ENCODE measurements around the gene SLC22A23.
"Not testable (repeated sequence)": the region's sequence is repeated elsewhere in the genome, so short reads cannot be mapped to it uniquely, and the experiment has no call there.

Gene SLC22A23

DNA sequence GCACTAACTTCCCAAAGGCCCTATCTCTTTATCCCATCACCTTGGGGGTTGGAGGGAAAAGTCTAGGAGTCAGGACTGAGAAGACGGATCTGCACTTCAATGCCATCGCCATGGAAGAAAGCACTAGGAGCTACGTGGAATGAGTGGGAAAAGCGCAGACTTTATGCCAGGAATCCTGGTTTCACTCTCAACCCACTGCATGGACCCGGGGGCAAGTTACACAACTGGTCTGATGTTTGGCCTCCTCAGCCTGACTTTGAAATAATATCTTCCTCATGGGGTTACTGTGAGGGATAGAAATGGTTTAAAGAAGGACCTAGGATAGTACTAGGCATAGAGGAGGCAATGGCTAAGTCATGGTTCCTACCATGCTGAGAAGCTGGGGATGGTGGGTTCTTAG, 211.6 kb downstream of the SLC22A23 start:
- no peaks in the 10 kb centered on the region for H3K9me3 ChIP-seq (ENCODE audit: insufficient read depth, low read length, severe bottlenecking)
- H3K27ac ChIP-seq (ENCODE audit: low read length): no peak overlapping the region
- no peak overlapping the region for H2AFZ ChIP-seq (ENCODE audit: low read depth, low read length)
- H3K36me3 ChIP-seq (ENCODE audit: insufficient read depth, low read length): no peaks in the 10 kb centered on the region
- no peak overlapping the region for H3K4me3 ChIP-seq (ENCODE audit: low read depth in 1 of 2, low read length in 2 of 2)
- H4K20me1 ChIP-seq (ENCODE audit: insufficient read depth, low read length): no peaks in the 10 kb centered on the region
- H3K79me2 ChIP-seq (ENCODE audit: insufficient read depth, low read length): no peaks in the 10 kb centered on the region
- ATAC-seq (ENCODE audit: insufficient read depth, low read depth) (no peak), DNase-seq (no peak)
- no peak overlapping the region for H3K9ac ChIP-seq (ENCODE audit: low read depth, low read length)
- TF ChIP-seq, protein P1, sequence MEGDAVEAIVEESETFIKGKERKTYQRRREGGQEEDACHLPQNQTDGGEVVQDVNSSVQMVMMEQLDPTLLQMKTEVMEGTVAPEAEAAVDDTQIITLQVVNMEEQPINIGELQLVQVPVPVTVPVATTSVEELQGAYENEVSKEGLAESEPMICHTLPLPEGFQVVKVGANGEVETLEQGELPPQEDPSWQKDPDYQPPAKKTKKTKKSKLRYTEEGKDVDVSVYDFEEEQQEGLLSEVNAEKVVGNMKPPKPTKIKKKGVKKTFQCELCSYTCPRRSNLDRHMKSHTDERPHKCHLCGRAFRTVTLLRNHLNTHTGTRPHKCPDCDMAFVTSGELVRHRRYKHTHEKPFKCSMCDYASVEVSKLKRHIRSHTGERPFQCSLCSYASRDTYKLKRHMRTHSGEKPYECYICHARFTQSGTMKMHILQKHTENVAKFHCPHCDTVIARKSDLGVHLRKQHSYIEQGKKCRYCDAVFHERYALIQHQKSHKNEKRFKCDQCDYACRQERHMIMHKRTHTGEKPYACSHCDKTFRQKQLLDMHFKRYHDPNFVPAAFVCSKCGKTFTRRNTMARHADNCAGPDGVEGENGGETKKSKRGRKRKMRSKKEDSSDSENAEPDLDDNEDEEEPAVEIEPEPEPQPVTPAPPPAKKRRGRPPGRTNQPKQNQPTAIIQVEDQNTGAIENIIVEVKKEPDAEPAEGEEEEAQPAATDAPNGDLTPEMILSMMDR (IDR thresholded peaks at IDR 0.05; ENCODE audit: borderline replicate concordance, extremely low read depth, low read length, poor library complexity, severe bottlenecking): no peak
- no peak for TF ChIP-seq EZH2 (IDR thresholded peaks at IDR 0.05; ENCODE audit: borderline replicate concordance, low read depth, low read length, severe bottlenecking)
- H3K4me1 ChIP-seq (ENCODE audit: insufficient read depth, low read length): no peaks in the 10 kb centered on the region
- H3K27me3 ChIP-seq (ENCODE audit: insufficient read depth, low read length, poor library complexity): peaks cover 14% of the 10 kb centered on the region
- H3K4me2 ChIP-seq (ENCODE audit: insufficient read depth, low read length): no peak overlapping the region

DNA sequence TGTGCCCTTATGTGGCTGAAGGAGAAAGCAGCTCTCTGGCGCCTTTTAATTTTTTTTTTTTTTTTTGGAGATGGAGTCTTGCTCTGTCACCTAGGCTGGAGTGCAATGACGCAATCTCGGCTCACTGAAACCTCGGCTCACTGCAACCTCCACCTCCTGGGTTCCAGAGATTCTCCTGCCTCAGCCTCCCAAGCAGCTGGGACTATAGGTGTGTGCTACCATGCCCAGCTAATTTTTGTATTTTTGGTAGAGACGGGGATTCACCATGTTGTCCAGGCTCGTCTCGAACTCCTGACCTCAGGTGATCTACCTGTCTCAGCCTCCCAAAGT, 212.1 kb downstream of the SLC22A23 start:
- not testable (repeated sequence) for DNase-seq; H3K4me2 ChIP-seq (ENCODE audit: insufficient read depth, low read length); H3K79me2 ChIP-seq (ENCODE audit: insufficient read depth, low read length); H2AFZ ChIP-seq (ENCODE audit: low read depth, low read length); H3K9ac ChIP-seq (ENCODE audit: low read depth, low read length); H3K27ac ChIP-seq (ENCODE audit: low read length); ATAC-seq (ENCODE audit: insufficient read depth, low read depth); H3K9me3 ChIP-seq (ENCODE audit: insufficient read depth, low read length, severe bottlenecking); H3K36me3 ChIP-seq (ENCODE audit: insufficient read depth, low read length); H4K20me1 ChIP-seq (ENCODE audit: insufficient read depth, low read length); H3K4me1 ChIP-seq (ENCODE audit: insufficient read depth, low read length); H3K4me3 ChIP-seq (ENCODE audit: low read depth in 1 of 2, low read length in 2 of 2)
- H3K27me3 ChIP-seq (ENCODE audit: insufficient read depth, low read length, poor library complexity): peaks cover 14% of the 10 kb centered on the region

DNA sequence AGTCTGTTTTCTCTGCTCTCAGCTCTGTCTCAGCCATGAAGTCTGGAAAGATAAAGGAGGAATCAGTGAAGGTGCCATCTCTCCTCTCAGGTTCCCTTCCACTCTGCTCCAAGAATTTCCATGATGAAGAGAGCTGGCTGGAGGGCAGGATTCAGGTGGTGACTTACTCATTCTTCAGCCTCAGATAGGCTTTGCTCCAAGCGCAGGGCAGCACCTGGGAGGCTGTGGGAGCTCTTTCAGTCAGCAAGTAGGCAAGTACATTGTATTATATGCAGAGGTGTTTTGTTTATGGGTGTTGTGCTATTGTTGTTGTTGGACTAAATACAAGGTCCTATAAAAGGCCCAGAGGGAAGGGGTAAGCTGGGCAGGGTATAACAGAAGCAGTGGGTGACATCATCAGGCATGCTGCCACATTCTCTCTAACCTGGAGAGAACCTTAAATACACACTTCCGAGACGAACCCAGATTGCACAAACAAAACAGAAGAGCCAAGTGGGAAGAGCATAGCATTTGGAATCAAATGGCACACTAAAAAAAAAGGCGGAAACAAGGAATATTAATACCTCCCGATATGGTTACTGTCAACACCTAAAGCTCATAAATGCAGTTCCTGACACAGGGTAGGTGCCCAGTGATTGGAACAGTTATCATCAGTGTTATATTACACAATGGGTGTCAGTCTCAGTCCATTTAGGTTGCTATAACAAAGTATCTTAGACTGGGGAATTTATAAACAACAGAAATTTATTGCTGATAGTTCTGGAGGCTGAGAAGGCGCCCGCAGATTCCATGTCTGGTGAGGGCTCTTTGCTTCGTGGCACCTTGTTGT, 212.6 kb downstream of the SLC22A23 start:
- H3K79me2 ChIP-seq (ENCODE audit: insufficient read depth, low read length): no peaks in the 10 kb centered on the region
- no peak for ATAC-seq (ENCODE audit: insufficient read depth, low read depth)
- no peak for DNase-seq
- no peak overlapping the region for H3K27ac ChIP-seq (ENCODE audit: low read length)
- no peak overlapping the region for H2AFZ ChIP-seq (ENCODE audit: low read depth, low read length)
- no peaks in the 10 kb centered on the region for H3K36me3 ChIP-seq (ENCODE audit: insufficient read depth, low read length)
- H3K4me2 ChIP-seq (ENCODE audit: insufficient read depth, low read length): no peak overlapping the region
- H3K9ac ChIP-seq (ENCODE audit: low read depth, low read length): no peak overlapping the region
- no peaks in the 10 kb centered on the region for H3K4me1 ChIP-seq (ENCODE audit: insufficient read depth, low read length)
- no peaks in the 10 kb centered on the region for H3K9me3 ChIP-seq (ENCODE audit: insufficient read depth, low read length, severe bottlenecking)
- H3K27me3 ChIP-seq (ENCODE audit: insufficient read depth, low read length, poor library complexity): peaks cover 14% of the 10 kb centered on the region
- H3K4me3 ChIP-seq (ENCODE audit: low read depth in 1 of 2, low read length in 2 of 2): no peak overlapping the region
- TF ChIP-seq, protein P1 (IDR thresholded peaks at IDR 0.05; ENCODE audit: borderline replicate concordance, extremely low read depth, low read length, poor library complexity, severe bottlenecking): no peak
- TF ChIP-seq EZH2 (IDR thresholded peaks at IDR 0.05; ENCODE audit: borderline replicate concordance, low read depth, low read length, severe bottlenecking): no peak
- H4K20me1 ChIP-seq (ENCODE audit: insufficient read depth, low read length): no peaks in the 10 kb centered on the region

DNA sequence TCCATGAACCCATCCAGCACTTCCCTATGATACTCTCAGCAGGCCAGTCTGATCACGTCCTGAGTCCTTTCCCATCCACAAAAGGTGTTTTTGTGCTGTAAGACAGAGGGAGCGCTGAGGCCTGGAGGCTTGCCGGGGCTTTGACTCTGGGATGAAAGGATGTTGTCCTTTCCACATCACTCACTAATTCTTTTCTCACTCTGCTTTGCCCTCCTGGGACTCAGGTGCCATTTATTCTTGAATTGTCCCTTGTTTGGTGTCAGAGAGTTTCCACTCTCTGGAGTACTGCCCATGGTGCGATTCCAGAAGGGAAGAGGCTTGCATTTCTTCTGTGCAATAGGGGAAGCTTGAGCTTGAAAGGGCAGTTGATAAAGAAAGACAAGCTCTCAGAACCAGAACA, 214.1 kb downstream of the SLC22A23 start:
- TF ChIP-seq, protein P1 (IDR thresholded peaks at IDR 0.05; ENCODE audit: borderline replicate concordance, extremely low read depth, low read length, poor library complexity, severe bottlenecking): no peak
- no peak for TF ChIP-seq EZH2 (IDR thresholded peaks at IDR 0.05; ENCODE audit: borderline replicate concordance, low read depth, low read length, severe bottlenecking)
- H3K4me1 ChIP-seq (ENCODE audit: insufficient read depth, low read length): no peaks in the 10 kb centered on the region
- H3K4me3 ChIP-seq (ENCODE audit: low read depth in 1 of 2, low read length in 2 of 2): no peak overlapping the region
- no peaks in the 10 kb centered on the region for H3K36me3 ChIP-seq (ENCODE audit: insufficient read depth, low read length)
- H4K20me1 ChIP-seq (ENCODE audit: insufficient read depth, low read length): no peaks in the 10 kb centered on the region
- no peak overlapping the region for H3K27ac ChIP-seq (ENCODE audit: low read length)
- no peak overlapping the region for H2AFZ ChIP-seq (ENCODE audit: low read depth, low read length)
- ATAC-seq (ENCODE audit: insufficient read depth, low read depth): no peak
- no peaks in the 10 kb centered on the region for H3K9me3 ChIP-seq (ENCODE audit: insufficient read depth, low read length, severe bottlenecking)
- DNase-seq: no peak
- H3K79me2 ChIP-seq (ENCODE audit: insufficient read depth, low read length): no peaks in the 10 kb centered on the region
- H3K4me2 ChIP-seq (ENCODE audit: insufficient read depth, low read length): no peak overlapping the region
- no peak overlapping the region for H3K9ac ChIP-seq (ENCODE audit: low read depth, low read length)
- peaks cover 21% of the 10 kb centered on the region for H3K27me3 ChIP-seq (ENCODE audit: insufficient read depth, low read length, poor library complexity)

DNA sequence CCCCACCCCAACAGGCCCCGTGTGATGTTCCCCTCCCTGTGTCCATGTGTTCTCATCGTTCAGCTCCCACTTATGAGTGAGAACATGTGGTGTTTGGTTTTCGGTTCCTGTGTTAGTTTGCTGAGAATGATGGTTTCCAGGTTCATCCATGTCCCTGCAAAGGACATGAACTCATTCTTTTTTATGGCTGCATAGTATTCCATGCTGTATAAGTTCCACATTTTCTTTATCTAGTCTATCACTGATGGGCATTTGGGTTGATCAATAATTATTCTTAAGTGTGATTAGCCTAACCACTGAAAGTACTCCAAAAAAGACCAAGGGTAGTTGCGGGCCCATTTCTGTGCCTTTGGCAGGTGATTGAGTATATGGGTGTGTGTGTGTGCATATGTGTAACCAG, 215.1 kb downstream of the SLC22A23 start:
- not testable (repeated sequence) for H3K27ac ChIP-seq (ENCODE audit: low read length); DNase-seq; H3K79me2 ChIP-seq (ENCODE audit: insufficient read depth, low read length); H3K9me3 ChIP-seq (ENCODE audit: insufficient read depth, low read length, severe bottlenecking); ATAC-seq (ENCODE audit: insufficient read depth, low read depth); H3K36me3 ChIP-seq (ENCODE audit: insufficient read depth, low read length); H3K4me3 ChIP-seq (ENCODE audit: low read depth in 1 of 2, low read length in 2 of 2); H3K4me2 ChIP-seq (ENCODE audit: insufficient read depth, low read length); H3K4me1 ChIP-seq (ENCODE audit: insufficient read depth, low read length); H2AFZ ChIP-seq (ENCODE audit: low read depth, low read length); H3K9ac ChIP-seq (ENCODE audit: low read depth, low read length); H4K20me1 ChIP-seq (ENCODE audit: insufficient read depth, low read length)
- peaks cover 19% of the 10 kb centered on the region for H3K27me3 ChIP-seq (ENCODE audit: insufficient read depth, low read length, poor library complexity)

Data from DND-41 (cell line).